HG02884 (cell line): ENCODE results near the gene LPP.

Source experiments
- ATAC-seq: cut with Tn5 transposase; IDR thresholded peaks from one replicate; pipeline ENCODE4 v1.9.1; 2021; ENCODE audit warnings: mild to moderate bottlenecking, moderate library complexity; ENCODE audit not compliant: unreplicated experiment

Gene LPP

GRCh38 chr3:188169830-188170455 lies 16.0 kb downstream of the LPP start:
- ATAC-seq = no peak

- no peak for ATAC-seq
Measured at GRCh38 chr3:188170461-188171459, 16.8 kb downstream of the LPP start.

- no peak for ATAC-seq
Measured at GRCh38 chr3:188171682-188172467, 17.9 kb downstream of the LPP start.

GRCh38 chr3:188174317-188175044 lies 20.5 kb downstream of the LPP start:
- ATAC-seq = no peak

- ATAC-seq = no peak
Measured at GRCh38 chr3:188176476-188176875, 22.5 kb downstream of the LPP start.

DNA sequence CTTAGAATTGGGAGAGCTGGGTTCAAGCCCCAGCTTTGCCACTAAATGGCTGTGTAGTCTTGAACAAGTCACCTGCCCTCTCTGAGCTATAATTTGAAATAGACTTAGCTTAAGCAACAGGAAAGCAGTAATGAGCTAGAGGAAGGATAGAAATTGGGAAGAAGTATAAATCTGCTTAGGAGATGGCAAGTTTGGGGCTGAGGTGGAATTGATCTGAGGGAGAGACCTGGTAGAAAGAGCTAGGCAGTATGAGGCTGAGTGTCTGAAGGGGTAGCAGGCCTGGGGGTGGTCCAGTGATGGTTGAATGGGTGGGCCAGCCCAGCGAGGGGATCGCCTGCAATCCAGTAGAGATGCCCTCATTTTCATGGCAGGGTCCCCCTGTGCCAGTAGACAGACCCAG lies 22.9 kb downstream of the LPP start:
- ATAC-seq = no peak

DNA sequence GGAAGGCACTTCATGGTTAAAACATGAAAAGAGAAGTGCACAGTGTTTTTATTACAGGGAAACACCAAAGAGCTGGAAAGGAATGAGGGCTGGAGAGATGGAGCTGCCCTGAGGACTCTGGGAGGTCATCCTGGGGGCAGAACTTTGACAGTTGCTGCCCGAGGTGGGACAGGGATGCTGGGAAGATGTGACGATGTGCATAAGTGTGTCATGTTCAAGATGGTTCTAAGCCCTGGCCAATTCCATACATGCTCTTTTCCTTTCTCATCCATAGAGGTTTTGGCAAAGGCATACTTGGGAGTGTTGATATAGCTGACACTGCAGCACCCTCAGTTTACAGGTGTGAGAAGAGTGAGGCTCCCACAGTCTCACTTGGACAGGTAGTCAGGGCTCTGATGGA lies 23.8 kb downstream of the LPP start:
- ATAC-seq = no peak

DNA sequence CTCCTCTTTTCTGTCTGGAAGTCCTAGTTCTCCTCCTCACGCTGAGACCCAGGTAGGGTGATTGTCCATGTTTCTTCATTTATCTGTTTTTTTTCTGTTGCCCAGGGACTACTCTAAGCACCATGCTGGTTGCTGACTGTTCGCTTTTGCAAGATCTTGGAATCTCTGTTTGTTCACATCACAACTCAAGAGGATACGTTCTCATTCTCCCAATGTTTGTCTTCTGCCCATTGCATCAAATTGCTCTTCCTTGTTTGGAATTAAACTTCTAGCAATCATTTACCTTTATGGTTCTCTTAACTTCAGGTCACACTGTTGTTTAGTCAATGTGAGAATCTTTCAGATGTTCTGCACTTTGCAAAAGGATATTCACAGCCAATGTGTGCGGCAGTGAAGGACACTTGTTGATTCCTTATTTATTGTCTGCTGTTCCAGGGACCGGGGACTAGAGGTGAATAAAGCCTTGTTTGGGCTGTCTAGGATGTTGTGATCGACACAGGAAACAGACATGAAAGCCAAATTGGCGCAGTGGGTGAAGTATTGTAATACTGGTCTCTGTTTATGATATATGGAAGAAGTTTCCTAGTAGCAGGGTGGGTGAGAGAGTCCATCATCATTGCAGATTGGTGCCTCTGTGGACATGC lies 24.5 kb downstream of the LPP start:
- no peak for ATAC-seq

DNA sequence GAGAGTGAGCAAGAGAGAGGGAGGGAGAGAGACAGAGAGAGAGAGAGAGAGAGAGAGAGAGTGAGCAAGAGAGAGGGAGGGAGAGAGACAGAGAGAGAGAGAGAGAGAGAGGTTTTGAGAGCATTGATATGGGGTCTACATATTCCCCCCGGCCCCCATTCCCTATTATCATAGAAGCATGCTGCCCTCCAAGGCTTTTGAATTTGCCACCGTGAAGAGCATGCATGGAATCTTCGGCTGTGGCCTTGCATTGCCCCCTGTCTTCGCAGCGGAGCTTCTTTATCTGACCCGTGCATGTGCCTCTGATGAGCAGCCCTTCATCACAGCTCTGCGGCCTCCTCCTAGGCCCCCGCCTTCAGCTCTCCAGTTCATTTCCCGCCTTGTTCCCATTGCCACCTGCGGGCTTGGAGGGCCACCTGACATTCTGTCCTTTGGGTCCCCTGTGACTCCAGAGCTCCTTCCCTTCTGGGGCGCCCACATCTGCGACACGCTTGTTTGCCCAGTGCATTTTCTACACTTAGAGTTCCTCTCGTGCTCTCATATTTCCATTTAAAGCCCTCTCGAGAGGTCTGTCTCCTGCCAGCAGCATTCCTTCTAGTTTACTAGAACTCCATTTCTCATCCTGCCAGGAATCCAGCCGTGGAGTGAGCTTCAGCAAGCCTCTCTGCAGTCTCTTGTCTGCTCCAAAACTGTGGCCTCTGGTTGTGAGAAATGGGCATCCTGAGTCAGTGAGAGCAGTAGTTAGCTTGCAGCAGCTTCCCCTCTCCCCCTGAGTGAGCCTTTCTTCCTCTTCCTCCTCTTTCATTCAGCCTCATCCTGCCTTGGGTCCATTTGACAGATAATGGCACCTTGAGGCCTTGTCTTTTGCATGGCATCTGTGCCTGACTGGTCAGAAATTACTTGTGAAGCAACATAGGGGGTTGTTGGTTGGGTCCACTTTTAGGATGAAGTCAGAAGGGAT lies 25.3 kb downstream of the LPP start:
- ATAC-seq = no peak

DNA sequence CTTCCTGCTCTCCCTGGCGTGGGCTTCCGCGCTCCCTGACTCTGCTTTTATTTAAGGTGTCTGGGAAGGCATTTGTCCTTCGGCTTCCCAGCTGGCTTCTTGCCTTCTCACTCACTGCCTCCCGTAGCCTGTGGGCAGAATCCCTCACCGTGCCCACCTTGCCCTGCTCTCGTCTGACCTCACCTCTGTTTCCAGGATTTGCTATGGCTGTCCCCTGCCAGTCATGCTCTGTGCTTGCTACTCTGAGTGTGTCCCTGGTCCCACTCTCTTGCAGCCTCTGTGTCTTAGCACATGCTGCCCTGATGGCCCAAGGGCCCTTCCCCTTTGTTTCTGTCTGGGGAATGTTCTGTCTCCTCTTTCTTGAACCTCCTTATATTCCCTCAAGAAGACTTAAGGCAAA lies 26.2 kb downstream of the LPP start:
- no peak for ATAC-seq

DNA sequence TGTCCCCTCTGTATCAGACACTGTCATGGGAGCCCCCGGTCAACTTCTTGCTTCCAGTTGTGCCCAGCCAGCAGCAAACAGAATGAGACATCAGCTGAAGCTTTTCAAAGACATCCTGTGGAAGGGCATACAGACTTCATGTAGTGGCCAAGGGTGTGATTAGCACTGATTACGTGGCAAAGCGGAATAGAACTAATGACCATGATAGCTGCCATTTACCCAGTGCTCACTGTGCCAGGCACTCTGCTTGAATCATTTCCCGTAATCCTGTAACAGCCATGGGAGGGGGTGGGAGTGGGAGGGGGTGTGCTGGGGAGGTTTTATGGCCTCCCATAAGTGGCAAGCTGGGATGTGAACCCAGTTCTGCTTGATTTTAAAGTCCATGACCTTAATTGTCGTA lies 29.5 kb downstream of the LPP start:
- ATAC-seq = no peak

GRCh38 chr3:188184160-188184559 lies 30.2 kb downstream of the LPP start:
- ATAC-seq = no peak

- no peak for ATAC-seq
Measured at GRCh38 chr3:188184649-188185048, 30.7 kb downstream of the LPP start.

DNA sequence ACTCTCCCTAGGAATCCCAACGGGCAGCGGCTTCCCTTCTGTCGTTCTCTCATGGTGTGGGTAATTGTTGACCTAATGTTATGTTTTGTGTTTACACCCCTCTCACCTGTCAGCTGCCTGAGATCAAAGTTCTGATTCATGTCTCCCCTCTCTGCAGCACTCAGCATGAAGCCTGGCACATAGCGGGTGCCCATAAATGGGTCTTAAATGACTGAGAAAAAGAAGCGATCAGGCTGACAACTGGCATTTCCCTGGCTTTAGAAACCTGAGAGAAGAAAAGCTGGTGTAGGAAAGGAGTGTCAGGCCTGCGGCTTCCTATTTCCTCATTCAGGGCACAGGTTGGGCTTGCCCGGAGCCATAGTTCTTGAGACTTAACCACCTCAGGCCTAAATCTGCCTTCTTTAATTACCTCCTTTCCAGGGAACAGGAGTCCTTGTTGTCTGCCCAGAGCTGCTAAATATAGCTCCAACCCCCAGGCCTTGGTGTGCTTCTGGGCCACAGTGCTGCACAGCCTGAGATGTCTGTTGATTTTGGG lies 31.8 kb downstream of the LPP start:
- ATAC-seq = no peak

- ATAC-seq = no peak
Measured at GRCh38 chr3:188187053-188187452, 33.1 kb downstream of the LPP start.

DNA sequence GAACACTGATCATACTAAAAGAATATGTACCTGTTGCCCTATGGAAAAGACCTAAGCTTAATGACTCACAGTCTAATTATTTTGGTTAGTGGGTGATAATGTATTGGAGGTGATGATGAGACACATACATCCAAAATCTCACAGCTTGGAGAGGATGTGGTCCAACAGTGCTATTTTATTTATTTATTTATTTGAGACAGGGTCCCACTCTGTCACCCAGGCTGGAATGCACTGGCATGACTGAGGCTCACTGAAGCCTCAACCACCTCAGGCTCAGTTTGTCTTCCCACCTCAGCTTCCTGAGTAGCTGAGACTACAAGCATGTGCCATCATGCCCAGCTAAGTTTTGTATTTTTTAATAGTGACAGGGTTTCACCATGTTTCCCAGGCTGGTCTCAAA lies 35.0 kb downstream of the LPP start:
- no peak for ATAC-seq

- ATAC-seq = no peak
Measured at GRCh38 chr3:188191460-188191859, 37.5 kb downstream of the LPP start.

GRCh38 chr3:188192034-188192433 lies 38.1 kb downstream of the LPP start:
- ATAC-seq = no peak

- ATAC-seq = no peak
Measured at GRCh38 chr3:188194332-188194731, 40.4 kb downstream of the LPP start.
